ENCODE data around the gene RWDD3.

- TF ChIP-seq EP300 (IDR thresholded peaks at IDR 0.05; ENCODE audit: borderline replicate concordance) (no peak), REST (IDR thresholded peaks at IDR 0.05; ENCODE audit: low read depth) (no peak), MAX (IDR thresholded peaks at IDR 0.05) (no peak), NFIC (IDR thresholded peaks at IDR 0.05) (no peak), FOXM1 (IDR thresholded peaks at IDR 0.05; ENCODE audit: borderline replicate concordance, low read depth) (no peak), YY1 (IDR thresholded peaks at IDR 0.05; ENCODE audit: low read depth) (no peak), CREB1 (IDR thresholded peaks at IDR 0.05; ENCODE audit: low read depth) (no peak), ZBTB7A (IDR thresholded peaks at IDR 0.05; ENCODE audit: low read depth) (no peak), TCF12 (IDR thresholded peaks at IDR 0.05; ENCODE audit: low read depth) (no peak)
Observed at GRCh38 chr1:95278173-95279006, 44.4 kb downstream of the RWDD3 start.
